WTC11 (cell line): Measurements from ENCODE around the gene RSRC1. TPM values are rescaled to one million over a fixed set of nuclear protein-coding genes. Genes with fewer than 3 reads are reported as not detected.

Experiments
- ATAC-seq: fragments of 200-7000 bp; cut with Tn5 transposase; 2 replicates; pipeline ENCODE4 v1.10.0; 2021; ENCODE audit warnings: mild to moderate bottlenecking, moderate library complexity
- CTCF ChIA-PET: fragments of 300-600 bp; sonication (Branson Sonifier 250); formaldehyde crosslinking; loops from one replicate; lab custom pipeline; 2021; ENCODE audit warnings: antibody characterized with exemption; lab: Charles Lee
- POLR2A ChIA-PET: fragments of 350-600 bp; sonication (Branson Sonifier 250); formaldehyde crosslinking; loops from one replicate; lab custom pipeline; 2021; ENCODE audit warnings: antibody characterized with exemption; lab: Charles Lee
- DNase-seq: peaks from one replicate; pipeline ENCODE4 v3.0.0; 2021; ENCODE audit warnings: low spot score
- H3K27ac Mint-ChIP-seq: 2 replicates; pipeline ENCODE4 v1.8.0; 2021; ENCODE audit warnings: mixed read lengths
- H3K27me3 Mint-ChIP-seq: 2 replicates; pipeline ENCODE4 v1.8.0; 2021; ENCODE audit warnings: low read depth, mild to moderate bottlenecking, moderate library complexity, mixed read lengths
- H3K36me3 Mint-ChIP-seq: 2 replicates; pipeline ENCODE4 v1.8.0; 2021; ENCODE audit warnings: mixed read lengths
- H3K4me1 Mint-ChIP-seq: 2 replicates; pipeline ENCODE4 v1.8.0; 2022; ENCODE audit warnings: mixed read lengths
- H3K4me3 Mint-ChIP-seq: 2 replicates; pipeline ENCODE4 v1.8.0; 2021; ENCODE audit warnings: mild to moderate bottlenecking, moderate library complexity, mixed read lengths
- H3K9me3 Mint-ChIP-seq: 2 replicates; pipeline ENCODE4 v1.8.0; 2021; ENCODE audit warnings: mixed read lengths
- EMX1 ChIP-seq: fragments of 250-450 bp; sonication (Bioruptor Pico); IDR thresholded peaks from 2 replicates; pipeline ENCODE4 v1.8.0; 2021; ENCODE audit warnings: mild to moderate bottlenecking
- FOXP1 ChIP-seq: sonication (generic); formaldehyde crosslinking; IDR thresholded peaks from 2 replicates; pipeline ENCODE4 v1.8.0; 2022; ENCODE audit warnings: missing genetic modification reagents, mild to moderate bottlenecking, moderate library complexity, borderline replicate concordance
- GTF2I ChIP-seq: fragments of 250-450 bp; sonication (Bioruptor Pico); conservative IDR thresholded peaks from 2 replicates; pipeline ENCODE4 v1.4.0; 2021; ENCODE audit warnings: mild to moderate bottlenecking
- IRF2 ChIP-seq: sonication (generic); formaldehyde crosslinking; IDR thresholded peaks from 2 replicates; pipeline ENCODE4 v1.8.0; 2022; ENCODE audit warnings: low read depth, missing genetic modification reagents, borderline replicate concordance
- NFATC4 ChIP-seq: fragments of 250-450 bp; sonication (Bioruptor Pico); IDR thresholded peaks from 2 replicates; pipeline ENCODE4 v1.9.0; 2021; ENCODE audit warnings: mild to moderate bottlenecking
- NFE2L1 ChIP-seq: sonication (generic); formaldehyde crosslinking; IDR thresholded peaks from 2 replicates; pipeline ENCODE4 v1.8.1; 2023; ENCODE audit warnings: missing genetic modification reagents
- NR2C2 ChIP-seq: sonication (generic); formaldehyde crosslinking; IDR thresholded peaks from 2 replicates; pipeline ENCODE4 v1.8.0; 2022; ENCODE audit warnings: mild to moderate bottlenecking, missing genetic modification reagents
- RELA ChIP-seq: sonication (generic); formaldehyde crosslinking; IDR thresholded peaks from 2 replicates; pipeline ENCODE4 v1.8.1; 2022; ENCODE audit warnings: missing genetic modification reagents, mild to moderate bottlenecking, borderline replicate concordance
- ZNF317 ChIP-seq: sonication (generic); formaldehyde crosslinking; IDR thresholded peaks from 2 replicates; pipeline ENCODE4 v1.8.1; 2023; ENCODE audit warnings: low read depth, mild to moderate bottlenecking, moderate library complexity, missing genetic modification reagents, borderline replicate concordance
- ZNF423 ChIP-seq: fragments of 250-450 bp; sonication (Bioruptor Pico); IDR thresholded peaks from 2 replicates; pipeline ENCODE4 v2.1.2; 2022; ENCODE audit warnings: mild to moderate bottlenecking, moderate library complexity
- ZNF671 ChIP-seq: fragments of 250-450 bp; sonication (Bioruptor Pico); IDR thresholded peaks from 2 replicates; pipeline ENCODE4 v1.8.0; 2021; ENCODE audit warnings: mild to moderate bottlenecking
- total RNA-seq: library from RNA; stranded (reverse); gene quantifications from 3 replicates; pipeline ENCODE4 v1.2.3, GENCODE V29; 2021
- TF ChIP-seq, protein P1 (sequence below): sonication (generic); formaldehyde crosslinking; IDR thresholded peaks from 2 replicates; pipeline ENCODE4 v1.8.1; 2022; ENCODE audit warnings: missing genetic modification reagents, borderline replicate concordance
- TF ChIP-seq, protein P2 (sequence below): fragments of 250-450 bp; sonication (Bioruptor Pico); IDR thresholded peaks from 2 replicates; pipeline ENCODE4 v1.8.0; 2021; ENCODE audit warnings: mild to moderate bottlenecking
- TF ChIP-seq, protein P3 (sequence below): fragments of 200-600 bp; IDR thresholded peaks from 2 replicates; pipeline ENCODE4 v1.8.0; 2022; ENCODE audit warnings: antibody characterized with exemption
- TF ChIP-seq, protein P4 (sequence below): sonication (generic); formaldehyde crosslinking; IDR thresholded peaks from 2 replicates; pipeline ENCODE4 v1.8.1; 2022; ENCODE audit warnings: low read depth, mild to moderate bottlenecking, moderate library complexity, missing genetic modification reagents, borderline replicate concordance
- TF ChIP-seq, protein P5 (sequence below): sonication (generic); formaldehyde crosslinking; IDR thresholded peaks from 2 replicates; pipeline ENCODE4 v1.8.1; 2023; ENCODE audit warnings: mild to moderate bottlenecking, missing genetic modification reagents
- TF ChIP-seq, protein P6 (sequence below): sonication (generic); formaldehyde crosslinking; IDR thresholded peaks from 2 replicates; pipeline ENCODE4 v1.8.0; 2022; ENCODE audit warnings: mild to moderate bottlenecking, missing genetic modification reagents

RSRC1 gene
- total RNA-seq, 1 experiment from 2014 or later = 21.3 TPM

DNA sequence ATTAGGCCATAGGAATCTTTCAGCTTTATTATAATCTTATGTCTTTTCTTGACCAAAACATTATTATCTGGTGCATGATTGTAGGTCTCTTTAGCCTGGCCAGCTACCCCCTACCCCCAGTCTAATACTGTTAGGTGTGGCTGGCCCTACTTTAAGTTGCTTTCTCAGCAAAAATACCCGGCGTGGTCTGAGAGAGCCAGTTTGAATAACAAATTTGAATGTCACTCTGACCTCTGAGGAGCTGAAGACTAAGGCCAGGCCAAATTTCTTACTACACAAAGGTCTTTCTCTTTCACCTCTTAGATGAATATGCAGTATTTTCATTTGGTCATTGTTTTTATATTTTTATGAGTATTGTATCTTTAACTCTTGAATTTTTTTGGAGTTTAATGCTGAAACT is 272.6 kb downstream of the RSRC1 start:
- Mint-ChIP-seq H3K27ac (no peak overlapping the region; the same call in 1 of the 2 replicates), H3K4me1 (no peaks in the 10 kb centered on the region)
- CTCF ChIA-PET = no interaction called here
- TF ChIP-seq, protein P1, sequence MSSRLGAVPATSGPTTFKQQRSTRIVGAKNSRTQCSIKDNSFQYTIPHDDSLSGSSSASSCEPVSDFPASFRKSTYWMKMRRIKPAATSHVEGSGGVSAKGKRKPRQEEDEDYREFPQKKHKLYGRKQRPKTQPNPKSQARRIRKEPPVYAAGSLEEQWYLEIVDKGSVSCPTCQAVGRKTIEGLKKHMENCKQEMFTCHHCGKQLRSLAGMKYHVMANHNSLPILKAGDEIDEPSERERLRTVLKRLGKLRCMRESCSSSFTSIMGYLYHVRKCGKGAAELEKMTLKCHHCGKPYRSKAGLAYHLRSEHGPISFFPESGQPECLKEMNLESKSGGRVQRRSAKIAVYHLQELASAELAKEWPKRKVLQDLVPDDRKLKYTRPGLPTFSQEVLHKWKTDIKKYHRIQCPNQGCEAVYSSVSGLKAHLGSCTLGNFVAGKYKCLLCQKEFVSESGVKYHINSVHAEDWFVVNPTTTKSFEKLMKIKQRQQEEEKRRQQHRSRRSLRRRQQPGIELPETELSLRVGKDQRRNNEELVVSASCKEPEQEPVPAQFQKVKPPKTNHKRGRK (CRISPR knock-in tag) = no peak
- TF ChIP-seq ZNF423 (CRISPR knock-in tag) = no peak
- no peak for TF ChIP-seq ZNF317 (CRISPR knock-in tag)
- TF ChIP-seq, protein P2, sequence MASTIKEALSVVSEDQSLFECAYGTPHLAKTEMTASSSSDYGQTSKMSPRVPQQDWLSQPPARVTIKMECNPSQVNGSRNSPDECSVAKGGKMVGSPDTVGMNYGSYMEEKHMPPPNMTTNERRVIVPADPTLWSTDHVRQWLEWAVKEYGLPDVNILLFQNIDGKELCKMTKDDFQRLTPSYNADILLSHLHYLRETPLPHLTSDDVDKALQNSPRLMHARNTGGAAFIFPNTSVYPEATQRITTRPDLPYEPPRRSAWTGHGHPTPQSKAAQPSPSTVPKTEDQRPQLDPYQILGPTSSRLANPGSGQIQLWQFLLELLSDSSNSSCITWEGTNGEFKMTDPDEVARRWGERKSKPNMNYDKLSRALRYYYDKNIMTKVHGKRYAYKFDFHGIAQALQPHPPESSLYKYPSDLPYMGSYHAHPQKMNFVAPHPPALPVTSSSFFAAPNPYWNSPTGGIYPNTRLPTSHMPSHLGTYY = no peak
- TF ChIP-seq NFATC4 (CRISPR knock-in tag) = no peak
- TF ChIP-seq, all 79 proteins: peak for 0
- POLR2A ChIA-PET = no interaction called here
- DNase-seq = no peak
- Mint-ChIP-seq H3K36me3 (no peaks in the 10 kb centered on the region), H3K27me3 (no peaks in the 10 kb centered on the region), H3K9me3 (no peaks in the 10 kb centered on the region), H3K4me3 (no peak overlapping the region)
- ATAC-seq = no peak

DNA sequence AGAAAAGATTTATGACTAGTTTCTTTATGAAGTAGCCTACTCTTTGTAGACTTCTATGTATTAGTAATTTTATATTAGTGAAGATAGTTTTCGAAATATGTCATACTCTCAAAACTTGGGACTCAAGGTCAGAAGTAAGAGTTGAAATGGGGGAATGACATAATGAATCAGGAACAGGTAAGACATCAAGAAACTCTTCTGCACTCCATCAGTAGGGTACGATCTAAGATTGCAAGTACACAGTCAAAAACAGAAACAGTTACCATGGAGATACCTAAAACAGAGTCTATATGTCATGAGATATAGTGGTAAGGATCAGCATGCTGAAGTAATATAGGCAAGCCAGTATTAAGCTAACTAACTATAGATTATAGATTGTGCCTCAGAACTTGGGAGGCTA is 274.1 kb downstream of the RSRC1 start:
- H3K27ac Mint-ChIP-seq = no peak overlapping the region
- DNase-seq = no peak
- CTCF ChIA-PET = no interaction called here

More for the DNA sequence above, 274.1 kb downstream of the RSRC1 start:
- no peaks in the 10 kb centered on the region for H3K27me3 Mint-ChIP-seq
- no peaks in the 10 kb centered on the region for H3K9me3 Mint-ChIP-seq
- POLR2A ChIA-PET = no interaction called here
- H3K36me3 Mint-ChIP-seq = no peaks in the 10 kb centered on the region
- ATAC-seq = no peak
- no peaks in the 10 kb centered on the region for H3K4me1 Mint-ChIP-seq
- TF ChIP-seq, protein P3, sequence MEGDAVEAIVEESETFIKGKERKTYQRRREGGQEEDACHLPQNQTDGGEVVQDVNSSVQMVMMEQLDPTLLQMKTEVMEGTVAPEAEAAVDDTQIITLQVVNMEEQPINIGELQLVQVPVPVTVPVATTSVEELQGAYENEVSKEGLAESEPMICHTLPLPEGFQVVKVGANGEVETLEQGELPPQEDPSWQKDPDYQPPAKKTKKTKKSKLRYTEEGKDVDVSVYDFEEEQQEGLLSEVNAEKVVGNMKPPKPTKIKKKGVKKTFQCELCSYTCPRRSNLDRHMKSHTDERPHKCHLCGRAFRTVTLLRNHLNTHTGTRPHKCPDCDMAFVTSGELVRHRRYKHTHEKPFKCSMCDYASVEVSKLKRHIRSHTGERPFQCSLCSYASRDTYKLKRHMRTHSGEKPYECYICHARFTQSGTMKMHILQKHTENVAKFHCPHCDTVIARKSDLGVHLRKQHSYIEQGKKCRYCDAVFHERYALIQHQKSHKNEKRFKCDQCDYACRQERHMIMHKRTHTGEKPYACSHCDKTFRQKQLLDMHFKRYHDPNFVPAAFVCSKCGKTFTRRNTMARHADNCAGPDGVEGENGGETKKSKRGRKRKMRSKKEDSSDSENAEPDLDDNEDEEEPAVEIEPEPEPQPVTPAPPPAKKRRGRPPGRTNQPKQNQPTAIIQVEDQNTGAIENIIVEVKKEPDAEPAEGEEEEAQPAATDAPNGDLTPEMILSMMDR = no peak
- TF ChIP-seq, protein P4, sequence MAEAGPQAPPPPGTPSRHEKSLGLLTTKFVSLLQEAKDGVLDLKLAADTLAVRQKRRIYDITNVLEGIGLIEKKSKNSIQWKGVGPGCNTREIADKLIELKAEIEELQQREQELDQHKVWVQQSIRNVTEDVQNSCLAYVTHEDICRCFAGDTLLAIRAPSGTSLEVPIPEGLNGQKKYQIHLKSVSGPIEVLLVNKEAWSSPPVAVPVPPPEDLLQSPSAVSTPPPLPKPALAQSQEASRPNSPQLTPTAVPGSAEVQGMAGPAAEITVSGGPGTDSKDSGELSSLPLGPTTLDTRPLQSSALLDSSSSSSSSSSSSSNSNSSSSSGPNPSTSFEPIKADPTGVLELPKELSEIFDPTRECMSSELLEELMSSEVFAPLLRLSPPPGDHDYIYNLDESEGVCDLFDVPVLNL (CRISPR knock-in tag) = no peak
- no peak for TF ChIP-seq NFATC4 (CRISPR knock-in tag)
- TF ChIP-seq, protein P5, sequence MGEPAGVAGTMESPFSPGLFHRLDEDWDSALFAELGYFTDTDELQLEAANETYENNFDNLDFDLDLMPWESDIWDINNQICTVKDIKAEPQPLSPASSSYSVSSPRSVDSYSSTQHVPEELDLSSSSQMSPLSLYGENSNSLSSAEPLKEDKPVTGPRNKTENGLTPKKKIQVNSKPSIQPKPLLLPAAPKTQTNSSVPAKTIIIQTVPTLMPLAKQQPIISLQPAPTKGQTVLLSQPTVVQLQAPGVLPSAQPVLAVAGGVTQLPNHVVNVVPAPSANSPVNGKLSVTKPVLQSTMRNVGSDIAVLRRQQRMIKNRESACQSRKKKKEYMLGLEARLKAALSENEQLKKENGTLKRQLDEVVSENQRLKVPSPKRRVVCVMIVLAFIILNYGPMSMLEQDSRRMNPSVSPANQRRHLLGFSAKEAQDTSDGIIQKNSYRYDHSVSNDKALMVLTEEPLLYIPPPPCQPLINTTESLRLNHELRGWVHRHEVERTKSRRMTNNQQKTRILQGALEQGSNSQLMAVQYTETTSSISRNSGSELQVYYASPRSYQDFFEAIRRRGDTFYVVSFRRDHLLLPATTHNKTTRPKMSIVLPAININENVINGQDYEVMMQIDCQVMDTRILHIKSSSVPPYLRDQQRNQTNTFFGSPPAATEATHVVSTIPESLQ (CRISPR knock-in tag) = no peak
- no peak for TF ChIP-seq NR2C2 (CRISPR knock-in tag)
- no peak for TF ChIP-seq IRF2 (CRISPR knock-in tag)
- TF ChIP-seq GTF2I (CRISPR knock-in tag) = no peak
- TF ChIP-seq NFE2L1 (CRISPR knock-in tag) = no peak
- TF ChIP-seq RELA = no peak
- TF ChIP-seq, protein P6, sequence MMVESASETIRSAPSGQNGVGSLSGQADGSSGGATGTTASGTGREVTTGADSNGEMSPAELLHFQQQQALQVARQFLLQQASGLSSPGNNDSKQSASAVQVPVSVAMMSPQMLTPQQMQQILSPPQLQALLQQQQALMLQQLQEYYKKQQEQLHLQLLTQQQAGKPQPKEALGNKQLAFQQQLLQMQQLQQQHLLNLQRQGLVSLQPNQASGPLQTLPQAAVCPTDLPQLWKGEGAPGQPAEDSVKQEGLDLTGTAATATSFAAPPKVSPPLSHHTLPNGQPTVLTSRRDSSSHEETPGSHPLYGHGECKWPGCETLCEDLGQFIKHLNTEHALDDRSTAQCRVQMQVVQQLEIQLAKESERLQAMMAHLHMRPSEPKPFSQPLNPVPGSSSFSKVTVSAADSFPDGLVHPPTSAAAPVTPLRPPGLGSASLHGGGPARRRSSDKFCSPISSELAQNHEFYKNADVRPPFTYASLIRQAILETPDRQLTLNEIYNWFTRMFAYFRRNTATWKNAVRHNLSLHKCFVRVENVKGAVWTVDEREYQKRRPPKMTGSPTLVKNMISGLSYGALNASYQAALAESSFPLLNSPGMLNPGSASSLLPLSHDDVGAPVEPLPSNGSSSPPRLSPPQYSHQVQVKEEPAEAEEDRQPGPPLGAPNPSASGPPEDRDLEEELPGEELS (CRISPR knock-in tag) = no peak
- TF ChIP-seq FOXP1 (CRISPR knock-in tag) = no peak
- no peak for TF ChIP-seq EMX1 (CRISPR knock-in tag)
- no peak for TF ChIP-seq ZNF671 (CRISPR knock-in tag)
- TF ChIP-seq, protein P1 (CRISPR knock-in tag) = no peak
- no peak overlapping the region for H3K4me3 Mint-ChIP-seq
